DND-41 (cell line): ENCODE measurements around the gene MSX2.

Source experiments
- ATAC-seq: fragments of 200-7000 bp; cut with Tn5 transposase; 3 replicates; pipeline ENCODE4 v1.9.1; 2021; ENCODE audit warnings: low read depth; ENCODE audit not compliant: insufficient read depth
- DNase-seq: peaks from one replicate; pipeline ENCODE4 v3.0.0-alpha.2; 2020
- H2AFZ ChIP-seq: 2 replicates; pipeline ENCODE4 v1.6.0; 2012; ENCODE audit warnings: low read depth, low read length
- H3K27ac ChIP-seq: 2 replicates; pipeline ENCODE4 v1.5.1; 2012; ENCODE audit warnings: low read length, inconsistent platforms
- H3K27me3 ChIP-seq: fragments of 200-600 bp; sonication (generic); 2 replicates; pipeline ENCODE4 v1.6.0; 2012; ENCODE audit warnings: low read length, mild to moderate bottlenecking, inconsistent platforms; ENCODE audit not compliant: insufficient read depth, poor library complexity
- H3K36me3 ChIP-seq: 2 replicates; pipeline ENCODE4 v1.5.1; 2012; ENCODE audit warnings: low read length, inconsistent platforms; ENCODE audit not compliant: insufficient read depth
- H3K4me1 ChIP-seq: 2 replicates; pipeline ENCODE4 v1.5.1; 2012; ENCODE audit warnings: mild to moderate bottlenecking, low read length; ENCODE audit not compliant: insufficient read depth
- H3K4me2 ChIP-seq: 2 replicates; pipeline ENCODE4 v1.6.0; 2012; ENCODE audit warnings: mild to moderate bottlenecking, moderate library complexity, low read length, inconsistent platforms; ENCODE audit not compliant: insufficient read depth
- H3K4me3 ChIP-seq, 2 experiments: fragments of 200-600 bp in 1 of 2; shearing (Covaris generic) in 1 of 2; 2 replicates each; pipeline ENCODE4 v1.5.1; 2012 to 2016; ENCODE audit warnings: inconsistent platforms in 2 of 2, low read length in 2 of 2, mild to moderate bottlenecking in 2 of 2, low read depth in 1 of 2, moderate library complexity in 1 of 2
- H3K79me2 ChIP-seq: 2 replicates; pipeline ENCODE4 v1.6.0; 2012; ENCODE audit warnings: low read length, inconsistent platforms; ENCODE audit not compliant: insufficient read depth
- H3K9ac ChIP-seq: 2 replicates; pipeline ENCODE4 v1.6.0; 2012; ENCODE audit warnings: low read depth, mild to moderate bottlenecking, inconsistent platforms, low read length, moderate library complexity
- H3K9me3 ChIP-seq: 2 replicates; pipeline ENCODE4 v1.5.1; 2012; ENCODE audit warnings: low read length, moderate library complexity, mild to moderate bottlenecking, inconsistent platforms; ENCODE audit not compliant: insufficient read depth, severe bottlenecking
- H4K20me1 ChIP-seq: 2 replicates; pipeline ENCODE4 v1.6.0; 2012; ENCODE audit warnings: low read length; ENCODE audit not compliant: insufficient read depth
- EZH2 ChIP-seq: IDR thresholded peaks from 3 replicates; pipeline ENCODE4 v1.6.1; 2012; ENCODE audit warnings: borderline replicate concordance, low read depth, mild to moderate bottlenecking, moderate library complexity, low read length, inconsistent platforms; ENCODE audit not compliant: severe bottlenecking
- TF ChIP-seq, protein P1 (sequence below): IDR thresholded peaks from 2 replicates; pipeline ENCODE4 v1.5.1; 2012; ENCODE audit warnings: borderline replicate concordance, low read length, moderate library complexity, mild to moderate bottlenecking; ENCODE audit not compliant: poor library complexity, severe bottlenecking; ENCODE audit errors: extremely low read depth

Gene MSX2

DNA sequence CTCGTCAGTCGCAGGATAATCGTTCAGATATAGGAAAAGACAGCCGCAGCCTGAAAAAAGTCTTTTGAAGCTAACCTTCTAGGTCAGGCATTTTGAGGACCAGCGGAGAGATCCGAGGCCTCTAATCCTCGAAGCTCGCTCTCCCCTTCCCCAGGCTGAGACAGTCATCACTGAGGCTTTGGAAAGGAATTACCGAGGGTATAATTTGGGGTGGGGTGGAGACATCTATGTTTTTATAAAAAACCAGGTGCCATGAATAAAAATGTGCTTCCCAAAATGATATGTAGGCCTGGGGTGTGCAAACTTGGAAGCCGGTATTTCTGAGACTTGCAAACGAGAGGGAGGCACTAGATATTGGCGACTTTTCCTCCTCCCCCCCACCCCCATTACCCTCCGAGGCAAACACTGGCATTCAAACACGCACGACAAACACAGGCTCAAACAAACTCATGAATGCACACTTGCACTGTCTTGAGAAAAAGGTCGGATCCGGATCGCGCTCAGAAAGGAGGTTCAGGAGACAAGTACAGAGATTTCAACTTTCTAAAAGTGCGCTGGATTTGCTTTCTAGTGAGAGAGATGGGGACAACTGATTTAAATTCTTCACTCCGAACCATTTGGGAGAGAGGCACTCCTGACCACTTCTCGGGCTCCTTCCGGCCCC lies 935 bp upstream of the MSX2 start:
- Histone ChIP-seq H4K20me1 (no peaks in the 10 kb centered on the region), H3K27ac (no peak overlapping the region), H3K27me3 (no peaks in the 10 kb centered on the region), H3K36me3 (no peaks in the 10 kb centered on the region), H3K79me2 (no peaks in the 10 kb centered on the region), H3K4me3 (no peak overlapping the region), H3K9me3 (no peaks in the 10 kb centered on the region), H3K9ac (no peak overlapping the region), H2AFZ (no peak overlapping the region), H3K4me2 (no peak overlapping the region), H3K4me1 (no peaks in the 10 kb centered on the region)
- no peak for DNase-seq
- no peak for ATAC-seq
- TF ChIP-seq, protein P1, sequence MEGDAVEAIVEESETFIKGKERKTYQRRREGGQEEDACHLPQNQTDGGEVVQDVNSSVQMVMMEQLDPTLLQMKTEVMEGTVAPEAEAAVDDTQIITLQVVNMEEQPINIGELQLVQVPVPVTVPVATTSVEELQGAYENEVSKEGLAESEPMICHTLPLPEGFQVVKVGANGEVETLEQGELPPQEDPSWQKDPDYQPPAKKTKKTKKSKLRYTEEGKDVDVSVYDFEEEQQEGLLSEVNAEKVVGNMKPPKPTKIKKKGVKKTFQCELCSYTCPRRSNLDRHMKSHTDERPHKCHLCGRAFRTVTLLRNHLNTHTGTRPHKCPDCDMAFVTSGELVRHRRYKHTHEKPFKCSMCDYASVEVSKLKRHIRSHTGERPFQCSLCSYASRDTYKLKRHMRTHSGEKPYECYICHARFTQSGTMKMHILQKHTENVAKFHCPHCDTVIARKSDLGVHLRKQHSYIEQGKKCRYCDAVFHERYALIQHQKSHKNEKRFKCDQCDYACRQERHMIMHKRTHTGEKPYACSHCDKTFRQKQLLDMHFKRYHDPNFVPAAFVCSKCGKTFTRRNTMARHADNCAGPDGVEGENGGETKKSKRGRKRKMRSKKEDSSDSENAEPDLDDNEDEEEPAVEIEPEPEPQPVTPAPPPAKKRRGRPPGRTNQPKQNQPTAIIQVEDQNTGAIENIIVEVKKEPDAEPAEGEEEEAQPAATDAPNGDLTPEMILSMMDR, result no peak
- TF ChIP-seq EZH2, result no peak

DNA sequence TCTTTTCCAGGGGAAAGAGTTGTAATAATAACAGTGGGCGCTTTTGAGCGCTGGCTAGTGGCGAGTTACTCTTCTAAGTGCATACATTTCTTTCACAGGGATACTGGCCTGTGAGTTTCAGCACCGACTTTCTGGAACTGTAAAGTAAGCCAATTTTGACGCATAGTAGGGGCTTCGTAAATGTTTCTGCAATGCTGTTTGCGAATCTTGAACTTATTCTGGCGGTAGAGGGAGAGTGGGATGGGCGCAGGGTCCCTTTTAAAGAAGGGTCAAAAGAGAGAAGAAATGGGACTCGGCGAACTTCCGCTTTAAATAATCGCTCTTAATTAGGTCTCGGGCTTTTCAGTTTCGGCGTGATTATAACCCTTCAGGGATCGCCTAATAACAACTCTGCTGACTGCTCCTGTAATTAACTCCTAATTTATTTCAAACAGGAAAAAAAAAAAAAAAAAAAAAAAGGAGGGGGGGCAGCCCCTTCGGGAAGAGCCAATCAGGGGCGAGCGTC lies 351 bp upstream of the MSX2 start:
- H4K20me1 ChIP-seq, result no peaks in the 10 kb centered on the region
- no peak overlapping the region for H3K9ac ChIP-seq
- DNase-seq, result no peak
- no peak for ATAC-seq
- H3K9me3 ChIP-seq, result no peaks in the 10 kb centered on the region
- TF ChIP-seq, protein P1, result no peak
- TF ChIP-seq EZH2, result no peak
- H3K4me2 ChIP-seq, result no peak overlapping the region
- H3K27me3 ChIP-seq, result no peaks in the 10 kb centered on the region
- H3K36me3 ChIP-seq, result no peaks in the 10 kb centered on the region
- no peak overlapping the region for H3K4me3 ChIP-seq
- H3K4me1 ChIP-seq, result no peaks in the 10 kb centered on the region
- no peak overlapping the region for H2AFZ ChIP-seq
- no peak overlapping the region for H3K27ac ChIP-seq
- no peaks in the 10 kb centered on the region for H3K79me2 ChIP-seq

DNA sequence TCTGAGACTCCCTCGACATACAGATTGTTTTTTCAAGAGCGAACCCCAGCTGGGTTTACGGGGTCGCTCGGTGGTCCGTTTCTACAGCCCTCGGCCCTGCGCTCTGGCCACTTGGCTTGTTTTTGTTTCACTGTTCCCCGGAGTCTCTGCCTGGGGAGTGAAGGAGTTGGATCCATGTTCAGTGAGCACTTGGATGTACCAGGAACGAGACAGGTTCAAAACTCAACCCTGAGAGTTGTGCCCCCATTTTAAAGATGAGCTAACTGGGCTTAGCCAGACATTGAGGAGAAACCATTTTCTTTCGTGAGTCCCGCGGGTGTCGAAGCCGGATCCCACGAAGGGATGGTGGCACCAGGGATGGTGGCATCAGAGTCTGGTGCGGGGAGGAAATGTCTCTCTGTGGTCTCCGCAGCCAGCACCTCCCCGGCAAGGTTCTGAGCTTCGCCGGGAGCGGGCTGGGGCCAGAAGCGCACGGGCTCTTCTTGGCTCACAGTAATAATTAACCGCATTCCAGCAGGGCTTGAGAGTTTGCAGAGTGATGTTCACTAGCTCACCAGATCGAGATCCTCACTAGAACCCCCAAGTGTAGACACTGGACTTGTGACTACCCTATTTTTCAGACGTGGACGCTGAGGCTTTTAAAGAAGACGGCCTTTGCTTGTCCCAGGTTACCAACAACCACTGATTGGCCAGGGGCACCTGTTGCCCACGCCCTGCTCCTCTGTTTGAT lies 1.0 kb downstream of the MSX2 start:
- TF ChIP-seq, protein P1, result no peak
- no peak for TF ChIP-seq EZH2
- no peaks in the 10 kb centered on the region for H3K9me3 ChIP-seq
- no peak for ATAC-seq
- no peak overlapping the region for H3K9ac ChIP-seq
- H3K4me2 ChIP-seq, result no peak overlapping the region
- no peaks in the 10 kb centered on the region for H3K36me3 ChIP-seq
- H3K27ac ChIP-seq, result no peak overlapping the region
- H3K4me3 ChIP-seq, result no peak overlapping the region
- no peaks in the 10 kb centered on the region for H3K4me1 ChIP-seq
- no peak overlapping the region for H2AFZ ChIP-seq
- no peaks in the 10 kb centered on the region for H4K20me1 ChIP-seq
- no peak for DNase-seq
- H3K79me2 ChIP-seq, result no peaks in the 10 kb centered on the region
- H3K27me3 ChIP-seq, result no peaks in the 10 kb centered on the region
